Measurements from ENCODE around the gene CATSPERD. TPM values are rescaled to one million over a fixed set of nuclear protein-coding genes. Genes with fewer than 3 reads are reported as not detected.
A peak's percentile ranks its signal among the peaks of the same experiment; 100 is the strongest.

The CATSPERD gene
- total RNA-seq (2021; fragmentation: NEBNext Ultra II Directional; extraction: Animal tissue kit (Norgen Biotek cat#: 25700)), result not detected
- long read RNA-seq, result 0 reads

GRCh38 chr19:5719961-5720790 is at the start of gene CATSPERD, which contains the start of gene LONP1:
TSS of gene CATSPERD (plus strand) at chr19:5720637. CDS start at chr19:5720738, 101 bp downstream.
TSS of gene LONP1 (minus strand) at chr19:5720146. CDS start at chr19:5720132, 14 bp downstream.
- H3K27me3 Mint-ChIP-seq (ENCODE audit: insufficient read depth), result peaks cover 3% of the 10 kb centered on the region
- peak within 1 kb of the TSS; percentile 97 for H3K4me3 Mint-ChIP-seq
- peaks cover 12% of the 10 kb centered on the region; the same call in 1 of the 2 replicates for H3K36me3 Mint-ChIP-seq (ENCODE audit: low read depth)
- peak; percentile 86 for TF ChIP-seq CTCF (IDR thresholded peaks at IDR 0.05)
- H3K4me1 Mint-ChIP-seq (ENCODE audit: low read depth), result peaks cover 27% of the 10 kb centered on the region
- no peaks in the 10 kb centered on the region for H3K9me3 Mint-ChIP-seq
- DNase-seq, result peak; percentile 98
- peak within 1 kb of the TSS; percentile 99 for H3K27ac Mint-ChIP-seq

GRCh38 chr19:5671600-5671999 is 48.8 kb upstream of the CATSPERD start:
- DNase-seq, result no peak
- Mint-ChIP-seq H3K9me3 (no peaks in the 10 kb centered on the region), H3K4me1 (ENCODE audit: low read depth) (no peaks in the 10 kb centered on the region), H3K36me3 (ENCODE audit: low read depth) (peaks cover 12% of the 10 kb centered on the region), H3K27me3 (ENCODE audit: insufficient read depth) (peaks cover 7% of the 10 kb centered on the region; the same call in 1 of the 2 replicates), H3K4me3 (no peak overlapping the region), H3K27ac (no peak overlapping the region)
- no peak for TF ChIP-seq CTCF (IDR thresholded peaks at IDR 0.05)

GRCh38 chr19:5672708-5673459 is 47.6 kb upstream of the CATSPERD start:
- Mint-ChIP-seq H3K4me1 (ENCODE audit: low read depth) (no peaks in the 10 kb centered on the region), H3K36me3 (ENCODE audit: low read depth) (peaks cover 12% of the 10 kb centered on the region), H3K9me3 (no peaks in the 10 kb centered on the region), H3K27me3 (ENCODE audit: insufficient read depth) (peaks cover 7% of the 10 kb centered on the region; the same call in 1 of the 2 replicates), H3K27ac (no peak overlapping the region), H3K4me3 (no peak overlapping the region)
- no peak for TF ChIP-seq CTCF (IDR thresholded peaks at IDR 0.05)
- DNase-seq, result no peak

- DNase-seq, result no peak
- H3K36me3 Mint-ChIP-seq (ENCODE audit: low read depth), result peaks cover 12% of the 10 kb centered on the region
- no peaks in the 10 kb centered on the region for H3K4me1 Mint-ChIP-seq (ENCODE audit: low read depth)
- H3K27me3 Mint-ChIP-seq (ENCODE audit: insufficient read depth), result peaks cover 7% of the 10 kb centered on the region; the same call in 1 of the 2 replicates
- H3K4me3 Mint-ChIP-seq, result no peak overlapping the region
- no peak overlapping the region for H3K27ac Mint-ChIP-seq
- no peaks in the 10 kb centered on the region for H3K9me3 Mint-ChIP-seq
- TF ChIP-seq CTCF (IDR thresholded peaks at IDR 0.05), result no peak
These were observed 46.7 kb upstream of the CATSPERD start for GRCh38 chr19:5673752-5674151.

GRCh38 chr19:5674714-5675113 is 45.7 kb upstream of the CATSPERD start:
- Mint-ChIP-seq H3K4me3 (no peak overlapping the region), H3K36me3 (ENCODE audit: low read depth) (peaks cover 12% of the 10 kb centered on the region), H3K9me3 (no peaks in the 10 kb centered on the region), H3K4me1 (ENCODE audit: low read depth) (peaks cover 8% of the 10 kb centered on the region), H3K27me3 (ENCODE audit: insufficient read depth) (peaks cover 7% of the 10 kb centered on the region; the same call in 1 of the 2 replicates), H3K27ac (no peak overlapping the region; the same call in 1 of the 2 replicates)
- no peak for DNase-seq
- TF ChIP-seq CTCF (IDR thresholded peaks at IDR 0.05), result no peak
